ENCODE results near the gene CACNA1C.
A peak's percentile ranks its signal among the peaks of the same experiment; 100 is the strongest.

The CACNA1C gene

DNA sequence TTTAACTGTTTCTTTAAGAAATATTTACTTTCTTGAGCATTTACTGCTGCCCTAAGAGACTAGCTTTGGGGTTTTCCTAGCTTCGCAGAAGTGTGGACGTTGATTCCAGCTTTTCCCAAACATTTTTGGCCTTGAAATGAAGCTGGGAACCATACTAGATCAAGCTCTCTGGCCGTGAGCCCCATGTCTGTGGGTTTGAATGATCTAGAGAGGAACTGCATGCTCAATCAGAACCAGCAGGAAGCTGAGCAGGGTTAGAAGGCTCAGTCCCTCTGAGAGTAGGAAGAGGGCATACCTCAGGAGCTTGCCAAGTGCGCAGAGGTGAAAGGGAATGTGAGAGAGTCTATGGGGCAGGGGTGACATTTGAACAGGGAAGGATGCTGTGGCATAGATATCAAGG, 292.1 kb downstream of the CACNA1C start:
- no peak for DNase-seq

DNA sequence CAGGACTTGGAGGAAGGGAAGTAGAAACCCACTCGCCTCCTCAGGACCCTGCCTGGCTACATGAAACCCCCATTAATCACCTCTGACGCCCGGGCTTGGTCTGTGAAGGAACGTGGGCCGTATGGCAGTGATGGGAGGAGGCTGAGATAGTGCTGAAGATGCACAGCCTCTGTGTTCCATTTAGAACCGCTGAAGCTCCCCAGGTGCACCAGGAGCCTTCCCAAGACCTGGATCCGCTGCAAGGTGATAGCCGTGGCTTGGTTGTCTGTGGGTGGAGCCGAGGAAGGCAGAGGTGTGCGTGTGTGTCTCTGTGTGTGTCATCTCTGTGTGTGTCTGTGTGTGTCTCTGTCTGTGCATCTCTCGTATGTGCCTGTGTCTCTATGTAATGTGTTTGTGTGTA, 293.1 kb downstream of the CACNA1C start:
- no peak for DNase-seq

DNA sequence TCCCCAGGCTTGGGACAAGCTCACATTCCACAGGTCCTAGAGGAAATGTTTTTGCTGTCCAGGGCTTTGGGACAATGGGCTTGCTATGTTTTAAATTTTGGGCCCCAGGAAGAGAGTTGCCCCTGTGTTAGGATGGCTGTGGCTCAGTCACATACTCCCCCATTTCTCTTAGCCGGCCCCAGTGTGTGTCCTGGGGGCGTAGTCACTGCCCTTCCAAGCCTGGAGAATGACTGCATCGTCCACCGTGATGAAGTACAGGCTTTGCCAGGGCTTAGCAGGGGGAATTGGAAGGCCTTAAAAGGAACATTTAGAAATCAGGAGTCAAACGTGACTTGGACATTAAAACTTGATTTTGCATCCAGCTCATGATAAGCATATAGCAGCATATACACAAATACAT, 293.6 kb downstream of the CACNA1C start:
- DNase-seq, result no peak

DNA sequence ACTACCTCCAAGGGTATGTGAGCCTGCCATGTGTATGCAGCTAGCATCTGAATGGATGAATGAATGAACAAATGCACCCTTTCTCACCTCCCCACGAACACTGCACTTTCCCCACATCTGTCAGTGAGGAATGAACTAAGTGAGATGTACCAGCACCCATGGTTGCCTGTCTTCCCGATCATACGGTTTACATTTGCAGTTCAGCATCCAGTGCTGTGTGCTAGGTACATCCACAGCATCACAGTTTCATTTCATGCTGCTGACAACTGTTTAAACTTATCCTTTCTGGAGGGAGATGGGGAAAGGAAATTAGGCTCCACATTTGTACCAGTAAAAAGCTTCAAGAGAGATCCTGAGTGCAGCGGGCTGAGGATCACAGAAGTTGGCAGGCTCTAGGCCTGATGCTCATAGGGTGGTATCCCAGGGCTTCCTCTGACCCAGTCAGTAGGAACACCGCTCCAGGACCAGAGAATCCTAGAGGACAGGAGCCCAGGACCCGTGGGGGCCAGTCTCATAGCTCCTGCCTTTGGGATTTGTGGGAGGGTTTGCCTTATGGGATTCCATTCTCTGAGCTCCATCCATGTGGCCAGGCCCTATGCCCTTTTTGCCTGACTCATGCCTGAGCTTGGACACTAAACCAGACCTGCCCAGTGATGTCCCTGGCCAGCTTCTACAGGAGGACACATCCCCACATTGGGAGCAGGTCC, 294.5 kb downstream of the CACNA1C start:
- DNase-seq, result no peak

DNA sequence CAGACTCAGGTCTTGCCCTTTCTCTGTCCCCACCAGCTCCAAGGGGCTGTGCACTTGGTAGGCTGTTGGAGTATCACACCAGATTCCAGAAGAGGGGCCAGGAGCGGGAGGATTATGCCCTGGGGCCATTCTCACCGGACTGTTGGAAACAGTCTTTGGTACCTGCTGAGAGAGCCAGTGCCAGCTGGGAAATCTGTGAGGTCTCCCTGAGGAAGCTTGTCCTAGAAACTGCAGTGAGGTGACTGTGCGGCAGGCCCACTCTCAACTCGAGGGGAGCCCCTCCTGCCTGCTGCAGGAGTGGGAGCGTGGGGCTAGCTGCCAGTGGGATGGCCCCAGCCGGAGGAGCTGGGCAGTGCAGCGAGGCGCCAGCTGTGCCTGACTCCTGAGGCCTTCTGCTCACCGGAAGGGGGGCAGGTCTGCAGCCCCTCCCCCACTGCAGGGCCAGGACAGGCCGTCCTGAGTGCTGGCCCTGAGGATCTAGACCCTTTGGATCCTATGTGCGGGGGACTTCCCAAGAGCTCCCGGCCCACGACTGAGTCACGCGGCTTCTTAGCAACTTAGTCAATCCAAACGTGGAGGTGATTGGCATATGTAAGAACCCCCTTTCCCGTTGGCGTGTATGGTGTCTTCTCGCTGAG, 295.2 kb downstream of the CACNA1C start:
- no peak for DNase-seq

DNA sequence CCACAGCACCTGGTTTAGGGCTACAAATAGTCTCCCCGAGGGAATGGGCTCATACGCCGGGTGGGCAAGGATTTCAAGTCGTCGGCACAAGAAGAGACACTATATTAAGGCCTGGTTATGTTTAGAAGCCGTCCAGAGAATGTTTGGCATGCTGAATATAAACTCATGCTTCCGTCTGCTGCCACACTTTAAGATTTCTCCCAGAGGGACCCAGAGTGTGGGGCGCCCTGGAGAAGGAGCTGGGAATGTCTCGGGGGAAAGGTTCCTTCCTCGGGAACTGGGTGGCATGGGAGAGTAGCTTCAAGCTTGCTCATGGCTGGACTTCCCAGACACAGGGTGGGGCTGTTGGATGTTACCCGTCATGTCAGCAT, 295.7 kb downstream of the CACNA1C start:
- no peak for DNase-seq

DNA sequence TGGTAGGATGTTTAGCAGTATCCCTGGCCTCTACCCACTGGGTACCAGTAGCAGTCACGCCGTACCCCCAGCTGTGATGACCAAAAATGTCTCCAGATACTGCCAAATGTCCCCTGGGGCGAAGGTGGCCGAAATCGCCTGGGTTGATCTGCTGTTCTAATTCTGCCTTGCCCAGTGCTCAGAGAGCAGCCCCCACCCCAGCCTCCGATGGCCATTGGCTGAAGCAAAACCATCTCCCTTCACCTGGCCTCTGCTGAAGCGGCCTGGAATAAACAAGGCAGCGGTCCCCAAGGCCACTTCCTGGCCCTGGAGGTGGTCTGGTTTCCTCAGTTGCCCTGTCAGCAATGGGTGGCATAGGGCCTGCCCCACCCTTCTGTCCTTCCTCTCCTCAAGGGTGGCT, 298.4 kb downstream of the CACNA1C start:
- DNase-seq, result no peak

DNA sequence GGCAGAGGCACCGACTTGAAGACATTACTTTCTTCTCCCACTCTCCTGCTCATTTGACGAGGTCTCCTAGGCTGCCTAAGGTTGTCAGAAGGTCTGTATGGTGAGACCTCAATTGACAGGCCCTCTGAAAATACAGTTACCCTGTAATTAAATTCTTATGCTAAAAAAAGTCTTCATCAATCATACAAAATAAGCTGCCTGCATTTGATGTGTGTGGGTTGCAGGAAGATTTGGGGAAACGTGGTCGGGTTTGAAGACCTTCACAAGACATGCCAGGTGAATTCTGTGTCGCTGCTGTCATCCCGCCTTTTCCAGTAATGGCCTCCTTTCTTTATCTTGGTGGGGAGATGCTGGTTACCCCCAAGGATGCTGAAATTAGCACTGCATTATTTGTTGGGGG, 299.4 kb downstream of the CACNA1C start:
- no peak for DNase-seq

DNA sequence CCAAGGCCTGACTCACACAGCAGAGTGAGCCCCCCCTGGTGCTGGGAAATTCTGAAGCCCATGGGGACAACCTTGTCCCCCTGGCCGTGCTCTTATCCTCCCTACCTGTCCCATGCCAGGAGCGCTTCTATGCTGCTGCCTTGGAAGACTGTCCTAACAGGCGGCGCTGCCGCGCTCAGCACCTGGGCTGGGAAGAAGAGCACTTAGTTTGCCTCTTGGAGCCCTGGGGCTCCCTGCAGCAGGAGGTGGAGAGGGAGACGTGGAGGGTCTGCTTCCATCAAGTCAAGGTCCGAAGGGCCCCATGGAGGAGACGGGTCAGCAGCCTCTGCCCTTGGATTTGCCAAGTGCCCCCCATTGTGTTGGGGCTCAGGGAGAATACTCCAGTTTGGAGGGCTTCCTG, 300.5 kb downstream of the CACNA1C start:
- DNase-seq, result no peak

DNA sequence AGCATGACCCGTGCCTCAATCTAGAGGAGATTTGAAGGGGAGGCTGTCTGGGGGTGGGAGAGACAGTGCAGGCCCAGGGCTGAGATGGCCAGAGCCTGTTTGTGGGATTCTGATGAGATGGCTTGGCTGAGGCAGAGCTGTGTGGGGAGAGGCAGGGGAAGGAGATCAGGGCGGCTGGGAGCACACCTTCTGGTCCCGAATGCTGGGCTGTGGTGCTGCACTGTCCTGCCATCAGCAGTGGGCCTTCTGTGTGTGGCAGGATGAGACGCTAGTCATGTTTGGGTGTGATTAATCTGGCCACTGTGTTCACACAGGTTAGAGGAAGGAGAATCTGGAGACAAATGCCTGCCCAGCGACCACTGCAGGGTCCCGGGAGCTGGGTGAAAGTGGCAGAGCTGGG, 300.9 kb downstream of the CACNA1C start:
- DNase-seq, result no peak

DNA sequence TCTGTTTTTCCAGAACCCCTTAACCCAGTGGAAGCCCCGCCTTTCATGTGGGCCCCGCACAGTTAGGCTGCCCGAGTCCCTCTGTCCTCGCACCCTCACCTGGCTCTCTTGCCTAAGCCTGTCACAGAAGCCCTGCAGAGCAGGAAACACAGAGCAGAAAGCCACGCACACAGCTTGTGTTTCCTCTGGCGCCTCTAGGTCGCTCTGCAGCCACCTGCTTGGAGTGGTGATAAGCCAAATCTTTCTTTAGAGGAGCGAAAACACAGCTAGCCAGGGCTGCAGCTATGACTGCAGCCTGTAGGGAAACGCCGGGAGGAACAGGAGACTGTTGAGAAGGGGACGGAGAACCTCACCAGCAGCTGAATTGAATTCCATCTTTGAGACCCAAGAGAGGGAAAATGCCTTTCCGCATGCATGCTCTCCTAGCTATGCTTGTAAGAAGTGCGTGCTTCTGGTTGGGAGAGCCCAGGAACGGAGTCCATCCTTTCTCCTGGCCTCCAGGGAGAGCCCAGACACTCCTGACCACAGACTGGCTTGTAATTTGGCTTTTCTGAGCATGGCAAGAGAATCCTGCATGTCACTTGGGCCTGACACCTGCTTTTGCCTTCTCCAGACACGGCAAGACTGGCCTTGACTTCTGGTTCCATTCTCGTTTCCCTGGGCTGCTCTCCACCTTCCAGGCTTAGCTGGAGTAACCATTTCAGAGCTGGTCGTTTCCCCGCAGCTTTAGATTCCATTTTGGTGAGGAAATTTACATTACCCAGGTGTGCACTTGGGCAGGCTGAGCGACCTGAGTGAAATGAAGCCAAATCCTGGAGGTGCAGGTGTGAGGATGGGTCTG, 301.6 kb downstream of the CACNA1C start:
- DNase-seq, result peak in 1 of 14 donors; percentile 86

DNA sequence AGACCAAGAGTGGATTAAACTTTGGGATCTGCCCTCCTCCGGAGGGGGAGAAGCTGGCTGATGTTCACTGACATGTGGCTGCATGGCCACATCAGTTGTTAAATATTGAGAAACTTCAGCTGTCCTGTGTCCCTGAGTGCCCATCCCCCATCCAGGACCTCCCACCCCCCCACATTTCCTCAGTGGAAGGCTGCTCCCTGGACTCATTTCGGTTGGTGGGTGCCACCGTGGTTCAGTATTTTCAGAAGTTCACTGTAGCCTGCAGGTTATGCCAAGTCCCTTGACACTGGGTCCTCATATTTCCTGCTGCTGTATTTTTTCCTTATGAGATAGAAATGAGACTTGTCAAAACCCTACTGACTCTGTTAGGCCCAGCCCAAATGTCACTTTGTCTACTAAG, 302.4 kb downstream of the CACNA1C start:
- no peak for DNase-seq

DNA sequence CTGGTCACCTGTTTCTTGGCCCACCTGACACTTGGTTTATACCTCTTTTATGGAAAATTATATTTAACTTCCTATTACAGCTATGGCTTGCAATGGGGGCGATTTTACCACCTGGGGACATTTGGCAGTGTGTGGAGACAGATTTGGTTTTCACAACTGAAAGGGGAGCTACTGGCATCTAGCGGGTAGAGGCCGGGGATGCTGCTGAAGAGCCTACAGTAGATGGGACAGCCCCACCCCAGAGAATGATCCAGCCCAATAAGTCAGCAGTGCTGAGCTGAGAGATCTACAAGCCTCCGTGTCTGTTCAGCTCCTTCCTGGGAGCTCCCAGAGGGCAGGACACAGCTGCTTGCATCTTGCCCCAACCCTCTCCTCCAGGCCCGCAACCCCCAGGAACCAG, 302.8 kb downstream of the CACNA1C start:
- DNase-seq, result no peak

DNA sequence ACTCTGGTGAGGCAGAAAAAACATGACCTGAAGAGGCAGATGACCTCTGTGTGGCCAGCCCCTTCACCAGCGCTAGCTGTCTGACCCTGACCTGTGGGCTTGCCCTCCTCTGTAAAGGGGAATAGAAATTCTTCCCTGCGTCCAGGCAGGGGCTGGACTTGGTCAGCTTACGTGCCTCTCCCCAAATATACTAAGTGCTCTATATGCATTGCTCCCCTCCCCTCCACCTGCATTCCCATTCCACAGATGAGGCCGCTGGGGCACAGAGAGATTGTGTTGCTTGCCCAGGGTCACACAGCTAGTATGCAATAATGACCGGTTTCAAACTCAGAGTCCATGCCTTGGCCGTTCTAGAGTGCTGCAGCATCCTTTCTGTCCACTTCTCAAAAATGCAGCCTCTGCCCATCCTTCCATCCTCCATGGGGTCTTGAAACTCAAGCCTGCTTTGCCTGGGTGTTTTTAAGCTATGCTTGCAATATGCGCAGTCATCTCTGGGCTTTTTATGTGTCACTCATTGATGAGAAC, 303.9 kb downstream of the CACNA1C start:
- no peak for DNase-seq

DNA sequence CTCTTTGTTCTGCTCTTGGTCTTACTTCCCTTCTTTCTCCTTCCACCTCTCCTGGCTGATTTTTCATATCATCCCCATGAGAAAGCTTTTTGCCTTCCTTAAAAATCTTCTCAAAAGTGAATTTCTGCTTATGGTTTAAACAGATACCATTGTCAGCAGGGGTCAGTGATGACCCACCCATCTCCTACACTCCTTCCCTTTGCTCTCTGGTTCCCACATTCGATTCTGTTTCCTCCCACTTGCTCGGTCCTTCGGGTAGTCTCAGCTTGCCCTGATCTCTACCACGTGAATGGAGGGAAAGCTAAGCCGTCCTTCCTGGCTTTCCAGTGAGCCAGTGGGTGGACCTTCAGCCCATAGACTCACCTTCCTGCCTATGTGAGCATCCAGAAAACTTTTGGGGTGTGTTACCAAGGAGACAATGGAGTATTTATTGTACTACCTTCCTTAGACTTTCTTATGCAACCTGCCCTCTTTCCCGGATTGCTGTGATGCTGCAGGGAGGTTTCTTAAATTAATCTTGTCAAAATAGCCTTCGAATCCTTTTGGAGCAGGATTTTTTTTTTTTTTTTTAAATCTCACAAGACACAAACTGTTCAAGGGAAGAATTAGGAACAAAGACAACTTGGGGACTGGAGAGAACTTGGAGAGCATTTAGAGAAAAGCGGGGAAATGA, 306.3 kb downstream of the CACNA1C start:
- DNase-seq, result no peak

DNA sequence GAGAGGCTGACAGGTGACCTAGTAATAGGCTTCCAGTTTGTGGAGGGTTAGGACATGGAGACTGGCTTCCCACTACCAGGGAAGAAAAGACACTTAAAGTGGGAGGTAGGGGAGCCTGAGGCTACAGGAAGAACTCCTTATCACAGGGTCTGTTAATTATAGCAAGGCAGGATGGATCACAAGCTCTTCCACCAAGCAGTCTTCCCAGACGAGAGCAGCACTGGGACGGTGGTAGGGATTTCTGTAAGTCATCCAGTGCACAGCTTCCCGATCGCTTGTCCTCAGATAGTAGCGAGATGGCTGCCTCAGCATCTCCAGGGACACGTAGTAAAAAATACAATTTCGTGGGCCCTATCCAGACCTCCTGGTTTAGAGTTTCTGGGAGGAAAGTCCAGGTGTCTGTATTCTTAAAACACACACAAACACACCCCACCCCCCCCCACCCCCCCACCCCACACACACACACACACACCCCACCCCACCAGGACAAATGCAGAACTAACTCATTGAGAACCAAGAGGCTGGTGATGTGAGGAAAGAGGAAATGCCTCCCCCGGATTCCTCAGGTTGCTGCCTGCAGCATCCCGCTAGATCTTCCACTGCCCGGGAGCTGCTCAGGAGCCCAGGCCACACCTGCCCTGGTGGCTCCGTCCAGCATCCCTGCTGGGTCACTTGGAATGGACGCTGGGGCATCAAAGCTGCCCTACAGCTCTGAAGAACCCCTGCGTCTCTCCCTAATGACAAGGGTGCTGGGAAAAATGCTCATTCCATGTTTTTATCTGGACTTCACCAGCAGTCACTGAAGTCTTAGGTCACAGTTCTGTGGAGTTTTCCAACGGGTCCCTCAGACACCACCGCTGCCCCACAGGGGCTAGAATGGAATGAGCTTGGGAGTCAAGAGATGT, 307.2 kb downstream of the CACNA1C start:
- no peak for DNase-seq

DNA sequence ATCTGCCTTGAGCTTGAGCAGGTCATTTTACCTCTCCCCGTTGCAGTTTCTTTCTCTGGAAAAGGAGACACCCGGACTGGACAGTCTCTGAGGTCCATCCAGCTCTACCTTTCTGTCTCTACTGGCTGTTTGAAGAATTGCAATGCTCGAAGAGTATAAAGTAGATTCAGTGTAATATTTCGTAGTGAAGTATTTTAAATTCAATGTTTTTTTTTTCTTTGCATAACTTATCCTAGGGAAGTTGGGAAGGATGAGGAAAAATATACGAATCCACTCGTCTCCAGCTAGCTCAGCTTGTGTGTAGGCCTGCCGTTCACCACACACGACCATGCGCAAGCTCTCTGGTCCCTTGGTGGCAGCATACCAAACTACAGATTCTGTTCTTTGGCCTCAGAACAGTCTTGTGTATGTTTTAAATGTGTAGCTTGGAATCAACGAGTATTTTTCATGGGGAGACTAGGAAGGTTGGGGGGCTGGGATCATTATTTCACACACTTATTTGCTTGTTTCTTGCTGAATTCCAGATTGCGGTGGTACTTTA, 307.9 kb downstream of the CACNA1C start:
- no peak for DNase-seq

DNA sequence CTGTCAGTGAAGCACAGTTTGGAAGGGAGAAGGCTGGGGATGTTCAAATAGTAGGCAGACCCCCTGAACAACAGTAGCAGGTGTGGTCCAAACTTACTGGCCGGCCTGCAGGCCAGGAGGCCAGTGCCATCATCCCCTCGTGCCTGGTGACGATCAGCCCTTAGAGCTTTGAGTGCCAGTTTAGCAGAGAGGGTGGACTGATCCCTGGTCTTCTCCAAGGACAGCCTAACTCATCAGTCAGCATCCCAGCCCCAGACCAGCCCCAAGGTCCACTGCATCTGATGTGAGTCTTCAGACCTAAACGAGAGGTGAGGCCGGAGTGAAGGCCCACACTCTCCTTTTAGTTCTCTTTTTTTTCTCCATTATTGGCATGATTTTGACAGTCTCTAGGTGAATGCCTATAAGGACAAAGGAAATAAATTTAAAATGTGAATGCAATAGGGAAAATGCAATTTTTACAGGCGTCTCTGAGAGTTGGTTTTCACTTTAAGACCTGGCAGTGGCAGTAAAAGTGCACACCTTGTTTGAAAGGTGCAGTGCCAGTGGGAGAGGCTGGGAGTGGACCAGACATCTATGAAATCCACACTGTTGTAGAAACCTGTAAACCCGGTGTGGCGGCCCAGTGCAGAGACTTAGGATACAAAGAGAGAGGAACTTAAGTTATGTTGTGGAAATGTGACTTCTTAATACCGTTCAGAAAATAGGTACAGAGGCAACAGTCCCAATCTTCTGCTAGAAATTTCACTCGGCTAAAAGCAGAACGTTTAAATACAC, 311.2 kb downstream of the CACNA1C start:
- DNase-seq, result no peak

DNA sequence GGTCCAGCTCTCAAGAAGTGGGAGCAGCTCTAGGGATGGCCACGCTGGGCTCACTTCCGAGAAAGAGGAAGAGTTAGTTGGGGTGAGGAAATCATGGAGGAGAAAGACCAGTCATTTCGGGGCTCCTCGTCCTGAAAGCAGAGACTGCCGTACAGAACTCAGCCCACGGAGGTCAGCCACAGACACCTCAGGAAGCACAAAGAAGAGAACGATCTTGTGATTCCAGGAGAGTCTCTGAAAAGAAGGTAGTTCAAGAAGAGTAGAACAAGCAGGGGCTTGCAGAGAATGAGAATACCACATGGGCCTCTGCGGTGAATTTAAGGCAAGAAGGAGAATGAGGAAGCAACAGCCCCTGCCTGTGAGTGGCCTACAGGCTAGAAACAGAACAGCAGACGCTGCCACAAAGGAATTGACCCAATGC, 311.9 kb downstream of the CACNA1C start:
- DNase-seq, result no peak

DNA sequence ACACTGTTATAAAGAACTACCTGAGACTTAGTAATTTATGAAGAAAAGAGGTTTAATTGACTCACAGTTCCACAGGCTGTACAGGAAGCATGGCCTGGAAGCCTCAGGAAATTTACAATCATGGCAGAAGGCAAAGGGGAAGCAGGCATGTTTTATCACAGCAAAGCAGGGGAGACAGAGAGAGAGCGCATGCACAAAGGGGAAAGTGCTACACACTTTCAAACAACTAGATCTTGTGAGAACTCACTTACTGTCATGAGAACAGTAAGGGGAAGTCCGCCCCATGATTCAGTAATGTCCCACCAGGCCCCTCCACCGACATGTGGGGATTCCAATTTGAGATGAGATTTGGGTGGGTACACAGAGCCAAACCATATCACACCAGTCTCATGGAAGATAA, 313.9 kb downstream of the CACNA1C start:
- no peak for DNase-seq

DNA sequence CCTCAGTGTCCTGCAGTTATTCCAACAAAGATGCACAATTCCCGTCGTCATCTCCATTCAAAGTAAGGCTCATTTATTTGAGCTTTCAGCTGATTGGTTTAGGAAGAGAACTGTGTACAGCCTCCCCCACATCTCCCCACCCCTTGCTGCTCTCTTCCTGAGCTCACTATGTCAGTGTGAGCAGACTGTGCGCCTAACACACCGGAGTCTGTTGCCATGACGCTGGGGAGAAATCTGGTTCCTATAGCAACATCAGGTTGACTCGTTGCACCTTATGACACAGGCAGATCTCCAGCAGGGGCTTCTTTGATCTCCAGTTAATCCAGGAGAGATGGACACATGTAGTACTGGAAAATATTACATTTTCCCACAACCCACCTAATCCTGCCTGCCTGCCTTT, 319.4 kb downstream of the CACNA1C start:
- DNase-seq, result peak in 1 of 14 donors; percentile 14
